Muscle layer of duodenum (tissue), 2 donors: Measurements from ENCODE around the gene OTULINL.

Experiments used
- H3K27ac ChIP-seq: one replicate; pipeline ENCODE4 v1.7.0; 2013; ENCODE audit warnings: mild to moderate bottlenecking, low read length
- H3K27me3 ChIP-seq: one replicate; pipeline ENCODE4 v1.7.0; 2013; ENCODE audit warnings: low read depth, mild to moderate bottlenecking, control low read depth, low read length
- H3K36me3 ChIP-seq, 2 donors: one replicate each; pipeline ENCODE4 v1.7.0; 2013; ENCODE audit warnings: low read length in 2 of 2, control low read depth in 1 of 2, mild to moderate bottlenecking in 1 of 2; ENCODE audit not compliant: insufficient read depth in 2 of 2, control insufficient read depth in 1 of 2
- H3K4me1 ChIP-seq, 2 donors: one replicate each; pipeline ENCODE4 v1.7.0; 2013; ENCODE audit warnings: low read length in 2 of 2, mild to moderate bottlenecking in 2 of 2, control low read depth in 1 of 2, moderate library complexity in 1 of 2; ENCODE audit not compliant: insufficient read depth in 2 of 2, control insufficient read depth in 1 of 2
- H3K4me3 ChIP-seq, 2 donors: one replicate each; pipeline ENCODE4 v1.7.0; 2013; ENCODE audit warnings: low read length in 2 of 2, low read depth in 1 of 2, mild to moderate bottlenecking in 1 of 2
- H3K9me3 ChIP-seq, 2 donors: one replicate each; pipeline ENCODE4 v1.7.0; 2013; ENCODE audit warnings: low read length in 2 of 2, control low read depth in 1 of 2, mild to moderate bottlenecking in 1 of 2; ENCODE audit not compliant: control insufficient read depth in 1 of 2
- donor health status: healthy.

Gene OTULINL

DNA sequence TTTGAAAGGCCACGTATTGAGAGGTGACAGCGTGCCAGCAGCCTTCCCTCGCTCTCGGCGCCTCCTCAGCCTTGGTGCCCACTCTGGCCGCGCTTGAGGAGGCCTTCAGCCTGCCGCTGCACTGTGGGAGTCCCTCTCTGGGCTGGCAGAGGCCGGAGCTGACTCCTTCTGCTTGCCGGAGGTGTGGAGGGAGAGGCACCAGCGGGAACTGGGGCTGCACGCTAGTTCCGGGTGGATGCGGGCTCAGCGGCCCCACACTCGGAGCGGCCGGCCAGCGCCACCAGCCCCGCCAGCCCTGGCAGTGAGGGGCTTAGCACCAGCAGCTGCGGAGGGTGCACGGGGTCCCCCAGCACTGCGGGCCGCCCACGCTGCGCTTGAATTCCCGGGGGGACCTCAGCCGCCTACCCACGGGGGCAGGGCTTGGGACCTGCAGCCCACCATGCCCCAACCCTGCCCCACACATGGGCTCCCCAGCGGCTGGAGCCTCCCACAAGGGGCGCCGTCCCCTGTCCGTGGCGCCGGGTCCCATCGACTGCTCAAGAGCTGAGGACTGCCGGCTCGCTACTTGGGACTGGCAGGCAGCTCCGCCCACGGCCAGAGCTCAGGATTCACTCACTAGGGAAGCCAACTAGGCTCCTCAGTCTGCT lies 4.4 kb upstream of the OTULINL start:
- Histone ChIP-seq H3K27ac (no peak overlapping the region), H3K27me3 (peaks cover 4% of the 10 kb centered on the region)

GRCh38 chr5:14577971-14578370 lies 3.6 kb upstream of the OTULINL start:
- H3K36me3 ChIP-seq = no peaks in the 10 kb centered on the region
- H3K4me3 ChIP-seq = no peak overlapping the region
- H3K9me3 ChIP-seq = no peaks in the 10 kb centered on the region
- peaks cover 0 to 8% of the 10 kb centered on the region in 2 donors for H3K4me1 ChIP-seq
- H3K27me3 ChIP-seq = peaks cover 4% of the 10 kb centered on the region
- H3K27ac ChIP-seq = no peak overlapping the region

More for the DNA sequence above, 4.4 kb upstream of the OTULINL start:
- H3K4me1 ChIP-seq = peaks cover 0 to 8% of the 10 kb centered on the region in 2 donors
- H3K9me3 ChIP-seq = no peaks in the 10 kb centered on the region
- no peaks in the 10 kb centered on the region for H3K36me3 ChIP-seq
- no peak overlapping the region for H3K4me3 ChIP-seq

GRCh38 chr5:14579246-14579645 lies 2.3 kb upstream of the OTULINL start:
- Histone ChIP-seq H3K4me3 (no peak overlapping the region), H3K36me3 (no peaks in the 10 kb centered on the region), H3K9me3 (no peaks in the 10 kb centered on the region), H3K27me3 (peaks cover 4% of the 10 kb centered on the region), H3K4me1 (peaks cover 0 to 8% of the 10 kb centered on the region in 2 donors), H3K27ac (no peak overlapping the region)

DNA sequence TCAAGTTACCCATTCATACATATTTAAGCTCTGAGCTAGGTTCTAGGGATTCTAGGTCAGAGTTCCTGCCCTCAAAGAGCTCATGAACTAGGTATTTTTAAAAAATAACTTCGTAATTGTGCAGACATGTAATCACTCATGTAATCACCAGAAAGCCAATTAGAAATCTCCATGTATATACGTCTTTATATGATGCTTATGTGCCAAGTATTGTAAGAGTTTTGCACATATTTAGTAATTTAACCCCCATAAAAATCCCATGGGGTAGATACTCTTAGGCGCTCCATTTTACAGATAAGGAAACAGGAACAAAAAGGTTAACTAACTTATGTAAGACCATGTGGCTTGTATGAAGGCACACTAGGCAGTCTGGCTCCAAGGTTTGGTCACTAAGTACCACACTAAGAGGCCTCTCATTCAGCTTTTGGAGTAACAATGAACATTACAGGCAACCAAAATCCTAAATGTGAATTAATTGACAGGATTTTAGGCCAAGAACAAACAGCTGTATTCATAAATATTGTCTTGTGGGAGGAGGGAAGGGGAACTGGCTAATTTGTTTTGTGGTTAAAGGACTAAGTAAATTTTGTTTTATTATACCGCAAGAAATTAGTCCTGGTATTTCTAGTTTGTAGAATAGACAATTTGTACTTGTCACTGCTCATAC lies 1.7 kb upstream of the OTULINL start:
- H3K4me1 ChIP-seq = peaks cover 0 to 8% of the 10 kb centered on the region in 2 donors
- no peaks in the 10 kb centered on the region for H3K36me3 ChIP-seq
- no peak overlapping the region for H3K27ac ChIP-seq
- no peaks in the 10 kb centered on the region for H3K9me3 ChIP-seq
- H3K4me3 ChIP-seq = no peak overlapping the region
- peaks cover 4% of the 10 kb centered on the region for H3K27me3 ChIP-seq

- H3K9me3 ChIP-seq = no peaks in the 10 kb centered on the region
- no peak overlapping the region for H3K4me3 ChIP-seq
- no peaks in the 10 kb centered on the region for H3K36me3 ChIP-seq
- peaks cover 0 to 8% of the 10 kb centered on the region in 2 donors for H3K4me1 ChIP-seq
- H3K27ac ChIP-seq = no peak overlapping the region
- peaks cover 4% of the 10 kb centered on the region for H3K27me3 ChIP-seq
Observed at GRCh38 chr5:14580398-14581034, 1.1 kb upstream of the OTULINL start.

- peak overlapping the region; percentile 47 to 73 for H3K4me3 ChIP-seq
- peaks cover 0 to 8% of the 10 kb centered on the region in 2 donors for H3K4me1 ChIP-seq
- H3K9me3 ChIP-seq = no peaks in the 10 kb centered on the region
- peaks cover 4% of the 10 kb centered on the region for H3K27me3 ChIP-seq
- no peak overlapping the region for H3K27ac ChIP-seq
- H3K36me3 ChIP-seq = no peaks in the 10 kb centered on the region
Observed at GRCh38 chr5:14581891-14582796, 552 bp downstream of the OTULINL start.

DNA sequence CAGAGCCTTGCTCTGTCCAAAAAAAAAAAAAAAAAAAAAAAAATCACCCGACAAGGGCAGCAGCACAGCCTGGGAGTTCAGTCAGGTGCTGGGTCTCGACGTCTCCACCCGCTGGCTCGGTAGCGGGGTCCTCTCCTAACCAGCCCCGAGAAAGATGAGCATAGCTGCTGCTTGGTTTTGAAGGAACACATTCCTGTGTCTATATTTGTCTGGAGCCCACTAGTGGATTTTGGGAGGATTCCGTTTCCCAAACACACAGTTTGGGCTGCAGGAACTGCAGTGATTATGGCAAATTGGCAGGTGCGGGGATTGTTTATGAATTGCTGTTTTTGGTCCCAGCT lies 1.2 kb downstream of the OTULINL start:
- no peaks in the 10 kb centered on the region for H3K36me3 ChIP-seq
- no peak overlapping the region for H3K27ac ChIP-seq
- peak overlapping the region; percentile 47 to 73 for H3K4me3 ChIP-seq
- peaks cover 0 to 8% of the 10 kb centered on the region in 2 donors for H3K4me1 ChIP-seq
- no peaks in the 10 kb centered on the region for H3K9me3 ChIP-seq
- peaks cover 4% of the 10 kb centered on the region for H3K27me3 ChIP-seq

GRCh38 chr5:14584848-14585247 lies 3.3 kb downstream of the OTULINL start:
- no peaks in the 10 kb centered on the region for H3K9me3 ChIP-seq
- H3K36me3 ChIP-seq = no peaks in the 10 kb centered on the region
- H3K4me1 ChIP-seq = peaks cover 0 to 8% of the 10 kb centered on the region in 2 donors
- H3K4me3 ChIP-seq = no peak overlapping the region
- no peaks in the 10 kb centered on the region for H3K27me3 ChIP-seq
- H3K27ac ChIP-seq = no peak overlapping the region

GRCh38 chr5:14587150-14587549 lies 5.6 kb downstream of the OTULINL start:
- Histone ChIP-seq H3K27ac (no peak overlapping the region), H3K9me3 (no peaks in the 10 kb centered on the region), H3K36me3 (no peaks in the 10 kb centered on the region), H3K4me3 (no peak overlapping the region), H3K4me1 (no peaks in the 10 kb centered on the region), H3K27me3 (no peaks in the 10 kb centered on the region)

DNA sequence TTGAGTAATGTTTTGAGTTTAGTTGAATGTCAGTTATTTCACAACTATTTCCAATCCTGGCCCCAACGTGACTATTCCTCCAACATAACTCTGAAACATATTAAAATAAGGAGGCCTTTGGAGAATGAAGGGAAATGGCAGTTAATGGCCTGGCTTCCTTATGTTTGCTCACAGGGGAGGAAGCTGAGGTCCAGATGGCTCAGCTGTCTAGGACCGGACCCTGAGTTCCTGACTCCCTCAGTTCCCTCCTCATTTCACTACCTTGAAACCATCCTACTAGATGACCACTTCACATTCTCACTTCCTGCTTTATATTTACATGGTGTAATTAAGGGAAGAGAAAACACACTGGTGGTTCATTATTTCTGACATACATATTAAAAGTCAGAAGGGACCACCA lies 6.6 kb downstream of the OTULINL start:
- no peaks in the 10 kb centered on the region for H3K36me3 ChIP-seq
- H3K4me1 ChIP-seq = no peaks in the 10 kb centered on the region
- no peak overlapping the region for H3K27ac ChIP-seq
- no peak overlapping the region for H3K4me3 ChIP-seq
- no peaks in the 10 kb centered on the region for H3K9me3 ChIP-seq
- no peaks in the 10 kb centered on the region for H3K27me3 ChIP-seq
